B cell (primary cell): ENCODE measurements around the gene CD68. TPM values are rescaled to one million over a fixed set of nuclear protein-coding genes. Genes with fewer than 3 reads are reported as not detected.
A peak's percentile ranks its signal among the peaks of the same experiment; 100 is the strongest.

Source experiments
- ATAC-seq: fragments of 200-7000 bp; cut with Tn5 transposase; one replicate; pipeline ENCODE4 v1.10.0; 2021; ENCODE audit warnings: low read depth, mild to moderate bottlenecking, moderate number of reproducible peaks, moderate library complexity
- CTCF ChIA-PET: fragments of 350-600 bp; sonication (Branson Sonifier 250); formaldehyde crosslinking; loops from one replicate; lab custom pipeline; 2021; ENCODE audit warnings: antibody characterized with exemption, inconsistent platforms; lab: Charles Lee
- POLR2A ChIA-PET: fragments of 350-600 bp; sonication (Branson Sonifier 250); formaldehyde crosslinking; loops from one replicate; lab custom pipeline; 2021; ENCODE audit warnings: antibody characterized with exemption; lab: Charles Lee
- DNase-seq: peaks from one replicate; pipeline ENCODE4 v3.0.0; 2013
- H2AFZ ChIP-seq: 2 replicates; pipeline ENCODE4 v1.6.1; 2012; ENCODE audit warnings: mild to moderate bottlenecking, low read depth, low read length; ENCODE audit not compliant: insufficient read depth, poor library complexity, severe bottlenecking
- H3K27ac ChIP-seq, 2 donors: 1 replicate in 1 of 2; 2 replicates in 1 of 2; pipeline ENCODE4 v1.5.1; 2012 to 2013; ENCODE audit warnings: low read length in 2 of 2, mild to moderate bottlenecking in 2 of 2, moderate library complexity in 1 of 2
- H3K27me3 ChIP-seq, 4 experiments: fragments of 200-600 bp in 1 of 4; sonication (generic) in 1 of 4; replicated peaks in 1 of 4; 1 replicate in 2 of 4; 2 replicates in 2 of 4; pipeline versions ENCODE4 v1.6.1 to v1.7.0; 2013 to 2016; ENCODE audit warnings: low read length in 3 of 4, mild to moderate bottlenecking in 2 of 4, mixed read lengths in 1 of 4, moderate library complexity in 1 of 4; ENCODE audit not compliant: insufficient read depth in 4 of 4, control insufficient read depth in 3 of 4; ENCODE audit errors: control extremely low read depth in 1 of 4
- H3K36me3 ChIP-seq, 2 experiments: replicated peaks in 1 of 2; 1 replicate in 1 of 2; 2 replicates in 1 of 2; pipeline versions ENCODE4 v1.6.1 to v1.7.1; 2013; ENCODE audit warnings: low read length in 1 of 2; ENCODE audit not compliant: insufficient read depth in 2 of 2, control insufficient read depth in 1 of 2; ENCODE audit errors: control extremely low read depth in 1 of 2, extremely low read depth in 1 of 2
- H3K4me1 ChIP-seq, 2 donors: fragments of 200-600 bp in 1 of 2; sonication (generic) in 1 of 2; 1 replicate in 1 of 2; 2 replicates in 1 of 2; pipeline versions ENCODE4 v1.5.1 to v1.6.1; 2013 to 2017; ENCODE audit warnings: low read length in 2 of 2; ENCODE audit not compliant: control insufficient read depth in 2 of 2, insufficient read depth in 2 of 2
- H3K4me2 ChIP-seq: replicated peaks from 2 replicates; pipeline ENCODE3; 2012; ENCODE audit warnings: mild to moderate bottlenecking, low read depth, low read length; ENCODE audit not compliant: poor library complexity, severe bottlenecking
- H3K4me3 ChIP-seq, 5 experiments: fragments of 200-600 bp in 1 of 5; sonication (generic) in 1 of 5; 1 replicate in 3 of 5; 2 replicates in 2 of 5; pipeline versions ENCODE4 v1.5.1 to v1.7.0; 2011 to 2016; ENCODE audit warnings: low read length in 4 of 5, mild to moderate bottlenecking in 4 of 5, low read depth in 2 of 5, control low read depth in 1 of 5, moderate library complexity in 1 of 5; ENCODE audit not compliant: insufficient read depth in 1 of 5; ENCODE audit errors: control extremely low read depth in 1 of 5, extremely low read depth in 1 of 5
- H3K79me2 ChIP-seq: fragments of 200-600 bp; sonication (generic); one replicate; pipeline ENCODE4 v1.6.0; 2016; ENCODE audit warnings: low read length; ENCODE audit not compliant: control insufficient read depth, insufficient read depth
- H3K9ac ChIP-seq: fragments of 200-600 bp; sonication (generic); 2 replicates; pipeline ENCODE4 v1.6.1; 2017; ENCODE audit warnings: mild to moderate bottlenecking, low read length, moderate library complexity
- H3K9me3 ChIP-seq, 3 donors: one replicate each; pipeline versions ENCODE4 v1.6.1 to v1.7.1; 2013; ENCODE audit warnings: low read length in 2 of 3; ENCODE audit not compliant: control insufficient read depth in 2 of 3, insufficient read depth in 1 of 3; ENCODE audit errors: control extremely low read depth in 1 of 3
- H4K20me1 ChIP-seq: 2 replicates; pipeline ENCODE4 v1.6.0; 2012; ENCODE audit warnings: mild to moderate bottlenecking, low read length; ENCODE audit not compliant: insufficient read depth, control insufficient read depth, poor library complexity, severe bottlenecking
- H3K27ac Mint-ChIP-seq: one replicate; pipeline ENCODE4 v1.8.0; 2021; ENCODE audit warnings: mixed read lengths
- H3K27me3 Mint-ChIP-seq: one replicate; pipeline ENCODE4 v1.8.0; 2021; ENCODE audit warnings: mixed read lengths
- H3K4me1 Mint-ChIP-seq: one replicate; pipeline ENCODE4 v1.8.0; 2021; ENCODE audit warnings: mixed read lengths
- H3K4me3 Mint-ChIP-seq: one replicate; pipeline ENCODE4 v1.8.0; 2021; ENCODE audit warnings: mixed read lengths
- H3K9me3 Mint-ChIP-seq: one replicate; pipeline ENCODE4 v1.8.0; 2022; ENCODE audit warnings: mixed read lengths; ENCODE audit not compliant: insufficient read depth
- CTCF ChIP-seq: fragments of 200-600 bp; IDR thresholded peaks from one replicate; pipeline ENCODE4 v1.8.0; 2022; ENCODE audit warnings: antibody characterized with exemption, mild to moderate bottlenecking
- EZH2 ChIP-seq: IDR thresholded peaks from 2 replicates; pipeline ENCODE4 v1.6.1; 2012; ENCODE audit warnings: borderline replicate concordance, low read depth, mild to moderate bottlenecking, moderate library complexity, low read length; ENCODE audit not compliant: insufficient read depth, poor library complexity, severe bottlenecking
- WGBS: methylation state at CpG from one replicate; pipeline ENCODE4 v1.1.5; 2013; ENCODE audit warnings: missing lambda C conversion rate; ENCODE audit not compliant: insufficient coverage; 5-methylcytosine and 5-hydroxymethylcytosine counted together
- intact Hi-C: fragments of 100-400 bp; cut with micrococcal nuclease; formaldehyde crosslinking; loops from one replicate; pipeline ENCODE4 v1.10.0; 2022
- polyA plus RNA-seq: library from polyadenylated mRNA; depleted of rRNA; stranded (reverse); fragments of >200 nt; gene quantifications from 2 replicates; pipeline ENCODE4 v1.2.3, GENCODE V29; 2012
- total RNA-seq, 2 donors: library from RNA; stranded (reverse); fragments of 120-200 nt in 1 of 2; gene quantifications; 1 replicate in 1 of 2; 2 replicates in 1 of 2; pipeline versions ENCODE4 v1.2.3 to v1.2.4, GENCODE V29; 2013 to 2022

CD68 gene
- total and polyA plus RNA-seq, 2 donors (not counting 1 experiment from before 2014, with no cell fraction given): 3.9 to 12.9 TPM

GRCh38 chr17:7561028-7561575 lies 18.3 kb upstream of the CD68 start:
- H3K4me1 Mint-ChIP-seq: peaks cover 53% of the 10 kb centered on the region

More at GRCh38 chr17:7561028-7561575, 18.3 kb upstream of the CD68 start:
- Histone ChIP-seq H3K9ac (peak overlapping the region; percentile 97), H3K36me3 (peaks cover 2 to 31% of the 10 kb centered on the region in 2 experiments), H3K79me2 (peaks cover 55% of the 10 kb centered on the region), H3K9me3 (no peaks in the 10 kb centered on the region), H3K27me3 (no peaks in the 10 kb centered on the region), H3K4me1 (peaks cover 41 to 61% of the 10 kb centered on the region in 2 donors), H3K4me3 (peak overlapping the region; percentile 53 to 95 (median 81)), H2AFZ (peak overlapping the region; percentile 81), H3K4me2 (peak overlapping the region; percentile 96), H3K27ac (peak overlapping the region; percentile 97), H4K20me1 (peaks cover 17% of the 10 kb centered on the region)
- 0% methylated on average over 25 of the region's 32 CpGs for WGBS
- Mint-ChIP-seq H3K27me3 (no peaks in the 10 kb centered on the region), H3K9me3 (no peaks in the 10 kb centered on the region), H3K27ac (peak overlapping the region; percentile 98), H3K4me3 (peak overlapping the region; percentile 97)
- intact Hi-C loops: loop anchor here (1.0 to 5.0 kb wide), 11 partner anchors 9 to 324 kb away; partner anchors contain the start of genes ELP5, MPDU1, PHF23 and POLR2A
- ChIA-PET CTCF (interaction anchor here (0.6 to 25.0 kb wide), 42 partner anchors 9 to 425 kb away, joined by 3 to 666 read pairs (median 5); partner anchors contain the start of genes ACAP1, CD68, FXR2 and MPDU1), POLR2A (interaction anchor here (0.5 to 4.3 kb wide), 21 partner anchors 8 to 283 kb away, joined by 3 to 32 read pairs (median 4); partner anchors contain the start of genes CD68, MPDU1, POLR2A and TP53)
- ATAC-seq: peak; percentile 64
- TF ChIP-seq CTCF (peak; percentile 80), EZH2 (no peak)
- DNase-seq: peak; percentile 89
